WTC11 (cell line): ENCODE results near the gene ARID2. TPM values are rescaled to one million over a fixed set of nuclear protein-coding genes. Genes with fewer than 3 reads are reported as not detected.

ENCODE experiments used
- ATAC-seq: fragments of 200-7000 bp; cut with Tn5 transposase; 2 replicates; pipeline ENCODE4 v1.10.0; 2021; ENCODE audit warnings: mild to moderate bottlenecking, moderate library complexity
- CTCF ChIA-PET: fragments of 300-600 bp; sonication (Branson Sonifier 250); formaldehyde crosslinking; loops from one replicate; lab custom pipeline; 2021; ENCODE audit warnings: antibody characterized with exemption; lab: Charles Lee
- POLR2A ChIA-PET: fragments of 350-600 bp; sonication (Branson Sonifier 250); formaldehyde crosslinking; loops from one replicate; lab custom pipeline; 2021; ENCODE audit warnings: antibody characterized with exemption; lab: Charles Lee
- DNase-seq: peaks from one replicate; pipeline ENCODE4 v3.0.0; 2021; ENCODE audit warnings: low spot score
- H3K27ac Mint-ChIP-seq: 2 replicates; pipeline ENCODE4 v1.8.0; 2021; ENCODE audit warnings: mixed read lengths
- H3K27me3 Mint-ChIP-seq: 2 replicates; pipeline ENCODE4 v1.8.0; 2021; ENCODE audit warnings: low read depth, mild to moderate bottlenecking, moderate library complexity, mixed read lengths
- H3K36me3 Mint-ChIP-seq: 2 replicates; pipeline ENCODE4 v1.8.0; 2021; ENCODE audit warnings: mixed read lengths
- H3K4me1 Mint-ChIP-seq: 2 replicates; pipeline ENCODE4 v1.8.0; 2022; ENCODE audit warnings: mixed read lengths
- H3K4me3 Mint-ChIP-seq: 2 replicates; pipeline ENCODE4 v1.8.0; 2021; ENCODE audit warnings: mild to moderate bottlenecking, moderate library complexity, mixed read lengths
- H3K9me3 Mint-ChIP-seq: 2 replicates; pipeline ENCODE4 v1.8.0; 2021; ENCODE audit warnings: mixed read lengths
- AFF4 ChIP-seq: sonication (generic); formaldehyde crosslinking; IDR thresholded peaks from 2 replicates; pipeline ENCODE4 v1.8.1; 2023; ENCODE audit warnings: mild to moderate bottlenecking, missing genetic modification reagents, borderline replicate concordance
- ARID4B ChIP-seq: sonication (generic); formaldehyde crosslinking; IDR thresholded peaks from 2 replicates; pipeline ENCODE4 v1.8.0; 2023; ENCODE audit warnings: missing genetic modification reagents, mild to moderate bottlenecking, borderline replicate concordance
- ATF1 ChIP-seq: sonication (generic); formaldehyde crosslinking; IDR thresholded peaks from 2 replicates; pipeline ENCODE4 v1.8.1; 2023; ENCODE audit warnings: mild to moderate bottlenecking, moderate library complexity, missing genetic modification reagents
- ATF2 ChIP-seq: sonication (generic); formaldehyde crosslinking; IDR thresholded peaks from 2 replicates; pipeline ENCODE4 v1.8.1; 2022; ENCODE audit warnings: low read depth, missing genetic modification reagents, borderline replicate concordance
- CREB1 ChIP-seq: sonication (generic); formaldehyde crosslinking; IDR thresholded peaks from 2 replicates; pipeline ENCODE4 v1.8.0; 2023; ENCODE audit warnings: mild to moderate bottlenecking, missing genetic modification reagents
- CREM ChIP-seq: sonication (generic); formaldehyde crosslinking; IDR thresholded peaks from 2 replicates; pipeline ENCODE4 v1.8.1; 2022; ENCODE audit warnings: mild to moderate bottlenecking, missing genetic modification reagents, moderate library complexity
- GRHL2 ChIP-seq: fragments of 250-450 bp; sonication (Bioruptor Pico); IDR thresholded peaks from 2 replicates; pipeline ENCODE4 v1.8.0; 2022; ENCODE audit warnings: mild to moderate bottlenecking, moderate library complexity; ENCODE audit not compliant: insufficient replicate concordance, severe bottlenecking
- IRF1 ChIP-seq: sonication (generic); formaldehyde crosslinking; IDR thresholded peaks from 2 replicates; pipeline ENCODE4 v1.8.0; 2023; ENCODE audit warnings: missing genetic modification reagents
- KAT7 ChIP-seq: sonication (generic); formaldehyde crosslinking; IDR thresholded peaks from 2 replicates; pipeline ENCODE4 v1.8.1; 2023; ENCODE audit warnings: missing genetic modification reagents, mild to moderate bottlenecking, borderline replicate concordance
- STAT6 ChIP-seq: sonication (generic); formaldehyde crosslinking; conservative IDR thresholded peaks from 2 replicates; pipeline ENCODE4 v1.8.1; 2023; ENCODE audit warnings: mild to moderate bottlenecking, low read depth, missing genetic modification reagents, moderate library complexity
- ZNF121 ChIP-seq: sonication (generic); formaldehyde crosslinking; IDR thresholded peaks from 2 replicates; pipeline ENCODE4 v1.8.0; 2023; ENCODE audit warnings: missing genetic modification reagents
- ZNF317 ChIP-seq: sonication (generic); formaldehyde crosslinking; IDR thresholded peaks from 2 replicates; pipeline ENCODE4 v1.8.1; 2023; ENCODE audit warnings: low read depth, mild to moderate bottlenecking, moderate library complexity, missing genetic modification reagents, borderline replicate concordance
- ZNF532 ChIP-seq: fragments of 250-450 bp; sonication (Bioruptor Pico); IDR thresholded peaks from 2 replicates; pipeline ENCODE4 v1.9.0; 2021; ENCODE audit warnings: mild to moderate bottlenecking, borderline replicate concordance
- total RNA-seq: library from RNA; stranded (reverse); gene quantifications from 3 replicates; pipeline ENCODE4 v1.2.3, GENCODE V29; 2021

The ARID2 gene
- total RNA-seq, 1 experiment from 2014 or later = 33.9 TPM

GRCh38 chr12:45732250-45732649, 2.7 kb downstream of the ARID2 start:
- DNase-seq = no peak
- ChIA-PET CTCF (no interaction called here), POLR2A (no interaction called here)
- no peak for TF ChIP-seq CREB1 (CRISPR knock-in tag)
- no peak for TF ChIP-seq GRHL2 (CRISPR knock-in tag)
- TF ChIP-seq IRF1 = no peak
- no peak for TF ChIP-seq AFF4
- no peak for TF ChIP-seq STAT6 (CRISPR knock-in tag)
- no peak for TF ChIP-seq KAT7 (CRISPR knock-in tag)
- no peak for TF ChIP-seq ATF2
- TF ChIP-seq ARID4B (CRISPR knock-in tag) = no peak
- H3K27ac Mint-ChIP-seq = 0 out of 2 replicates have a peak overlapping the region, but pooled peaks have one; percentile 72
- no peak for ATAC-seq
- peak overlapping the region; percentile 90 for H3K4me3 Mint-ChIP-seq
- peaks cover 24% of the 10 kb centered on the region for H3K4me1 Mint-ChIP-seq
- H3K27me3 Mint-ChIP-seq = no peaks in the 10 kb centered on the region
- H3K9me3 Mint-ChIP-seq = peaks cover 15% of the 10 kb centered on the region
- H3K36me3 Mint-ChIP-seq = peaks cover 42% of the 10 kb centered on the region

- no peak overlapping the region; the same call in 1 of the 2 replicates for H3K27ac Mint-ChIP-seq
- peaks cover 47% of the 10 kb centered on the region for H3K36me3 Mint-ChIP-seq
- no peak for DNase-seq
- no peak for ATAC-seq
- peaks cover 20% of the 10 kb centered on the region for H3K9me3 Mint-ChIP-seq
- H3K27me3 Mint-ChIP-seq = no peaks in the 10 kb centered on the region
- peak overlapping the region; percentile 49 for H3K4me3 Mint-ChIP-seq
- peaks cover 24% of the 10 kb centered on the region for H3K4me1 Mint-ChIP-seq
- ChIA-PET CTCF (no interaction called here), POLR2A (no interaction called here)
- TF ChIP-seq ATF1 = no peak
- no peak for TF ChIP-seq CREM
- TF ChIP-seq ZNF121 (CRISPR knock-in tag) = no peak
- no peak for TF ChIP-seq ZNF532 (CRISPR knock-in tag)
- no peak for TF ChIP-seq ZNF317 (CRISPR knock-in tag)
Measured at GRCh38 chr12:45732936-45733335, 3.4 kb downstream of the ARID2 start.
